Renal pelvis (tissue), 4 donors: Measurements from ENCODE around the gene DHX34. TPM values are rescaled to one million over a fixed set of nuclear protein-coding genes. Genes with fewer than 3 reads are reported as not detected.
"Not testable (repeated sequence)": the region's sequence is repeated elsewhere in the genome, so short reads cannot be mapped to it uniquely, and the experiment has no call there.

Source experiments
- DNase-seq: peaks from one replicate; pipeline ENCODE4 v3.0.0-alpha.2; 2013
- polyA plus RNA-seq, 3 donors: library from polyadenylated mRNA; unstranded; fragments of 120-200 nt; gene quantifications; one replicate each; pipeline ENCODE4 v1.2.1, GENCODE V29; 2013; ENCODE audit not compliant: insufficient read length in 3 of 3

The DHX34 gene
- polyA plus RNA-seq, 3 donors: 18.3 to 20.4 (median 18.4) TPM

DNA sequence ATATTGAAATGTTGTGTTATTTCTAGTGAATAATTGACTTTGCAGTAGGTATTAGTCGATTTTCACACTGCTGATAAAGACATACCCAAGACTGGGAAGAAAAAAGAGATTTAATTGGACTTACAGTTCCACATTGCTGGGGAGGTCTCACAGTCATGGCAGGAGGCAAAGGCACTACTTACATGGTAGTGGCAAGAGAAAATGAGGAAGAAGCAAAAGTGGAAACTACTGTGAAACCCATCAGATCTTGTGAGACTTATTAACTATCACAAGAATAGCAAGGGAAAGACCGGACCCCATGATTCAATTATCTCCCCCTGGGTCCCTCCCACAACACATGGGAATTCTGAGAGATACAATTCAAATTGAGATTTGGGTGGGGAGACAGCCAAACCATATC is 27.1 kb upstream of the DHX34 start:
- DNase-seq: no peak

DNA sequence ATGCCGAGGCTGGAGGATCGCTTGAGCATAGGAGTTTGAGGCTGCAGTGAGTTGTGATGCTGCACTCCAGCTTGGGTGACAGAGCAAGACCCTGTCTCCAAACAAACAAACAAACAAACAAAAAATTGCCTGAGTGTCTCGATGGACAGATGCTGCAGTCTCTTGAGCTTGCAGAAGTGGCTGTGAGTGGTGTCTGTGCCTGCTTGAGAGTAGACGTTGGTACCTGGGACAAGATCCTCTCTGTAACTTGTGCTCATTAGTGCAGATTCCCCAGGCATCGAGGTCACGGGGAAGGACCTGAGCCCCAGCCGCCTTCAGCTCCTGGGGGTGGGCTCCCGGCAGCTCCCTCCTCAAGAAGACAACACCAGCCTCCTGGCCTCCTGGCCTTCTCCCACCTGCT is 25.7 kb upstream of the DHX34 start:
- DNase-seq: no peak

DNA sequence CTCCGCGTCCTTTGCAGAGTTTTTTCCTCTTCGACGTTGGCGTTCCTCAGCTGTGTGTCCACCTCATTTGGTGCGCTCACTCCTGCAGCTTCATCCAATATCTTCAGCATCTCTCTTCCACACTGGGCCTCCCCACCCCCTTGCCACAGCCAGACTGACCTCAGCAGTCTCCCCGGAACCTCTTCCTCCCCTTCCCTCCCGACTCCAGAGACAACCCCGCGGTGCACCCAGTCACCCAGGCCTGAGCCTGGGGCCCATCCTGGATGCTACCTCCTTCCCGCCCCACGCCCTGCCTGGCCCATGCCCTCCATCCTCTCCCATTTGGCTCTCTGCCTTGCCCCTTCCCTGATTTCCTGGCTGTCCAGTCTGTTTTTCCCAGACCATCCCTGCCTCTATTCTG is 25.2 kb upstream of the DHX34 start:
- no peak for DNase-seq

DNA sequence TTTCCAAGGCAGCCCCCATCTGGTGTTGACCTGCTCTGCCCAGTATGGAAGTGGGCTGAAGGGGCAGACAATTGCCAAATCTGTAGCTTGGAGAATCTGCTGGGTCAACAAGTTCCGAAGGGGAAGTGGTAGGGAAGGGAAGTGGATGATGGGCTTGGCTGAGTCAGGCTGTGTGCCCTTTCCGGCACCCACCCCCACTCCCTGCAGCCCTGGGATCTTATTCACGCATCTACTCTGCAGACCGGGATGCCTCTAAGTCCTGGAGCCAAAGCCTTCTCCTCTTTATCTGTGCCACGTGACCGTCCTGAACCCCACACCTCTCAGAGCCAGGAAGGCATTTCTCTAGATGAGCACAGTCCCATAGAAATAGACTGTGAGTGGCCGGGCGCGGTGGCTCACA is 24.6 kb upstream of the DHX34 start:
- no peak for DNase-seq

DNA sequence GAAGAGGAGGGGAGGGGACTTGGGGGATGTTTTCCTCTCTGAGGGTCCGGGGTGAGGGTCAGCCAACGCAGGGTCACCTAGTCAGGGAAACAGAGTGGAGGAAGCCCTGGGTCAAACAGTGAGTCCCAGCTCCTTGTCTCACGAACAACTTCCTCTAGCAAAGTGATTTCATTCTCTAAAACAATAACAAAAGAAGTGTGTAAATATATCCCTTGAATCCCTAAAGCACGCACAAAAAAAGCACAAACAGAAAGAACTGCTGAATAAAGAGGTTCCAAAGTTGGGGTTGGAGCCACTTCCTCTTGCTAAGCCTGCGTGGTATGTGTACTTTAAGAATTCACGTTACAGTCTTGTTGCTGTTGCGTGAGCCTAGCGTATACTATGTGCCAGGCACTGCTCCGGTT is 18.6 kb upstream of the DHX34 start:
- no peak for DNase-seq

DNA sequence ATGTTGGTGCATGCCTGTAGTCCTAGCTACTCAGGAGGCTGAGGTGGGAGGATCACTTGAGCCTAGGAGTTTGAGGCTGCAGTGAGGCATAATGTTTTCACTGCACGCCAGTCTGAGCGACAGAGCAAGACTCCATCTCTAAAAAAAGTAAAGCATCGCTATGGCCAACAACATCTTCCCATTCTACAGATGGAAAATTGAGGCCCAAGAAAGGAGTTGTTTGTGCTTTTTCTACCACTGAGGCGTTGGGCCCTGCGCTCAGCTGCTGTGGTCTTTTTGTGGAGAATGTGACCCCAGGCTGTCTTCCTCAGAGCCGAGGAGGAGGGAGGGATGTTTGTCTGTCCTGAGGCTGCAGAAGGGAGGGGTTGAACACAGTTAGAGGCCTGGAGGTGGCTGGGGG is 17.6 kb upstream of the DHX34 start:
- DNase-seq: no peak

DNA sequence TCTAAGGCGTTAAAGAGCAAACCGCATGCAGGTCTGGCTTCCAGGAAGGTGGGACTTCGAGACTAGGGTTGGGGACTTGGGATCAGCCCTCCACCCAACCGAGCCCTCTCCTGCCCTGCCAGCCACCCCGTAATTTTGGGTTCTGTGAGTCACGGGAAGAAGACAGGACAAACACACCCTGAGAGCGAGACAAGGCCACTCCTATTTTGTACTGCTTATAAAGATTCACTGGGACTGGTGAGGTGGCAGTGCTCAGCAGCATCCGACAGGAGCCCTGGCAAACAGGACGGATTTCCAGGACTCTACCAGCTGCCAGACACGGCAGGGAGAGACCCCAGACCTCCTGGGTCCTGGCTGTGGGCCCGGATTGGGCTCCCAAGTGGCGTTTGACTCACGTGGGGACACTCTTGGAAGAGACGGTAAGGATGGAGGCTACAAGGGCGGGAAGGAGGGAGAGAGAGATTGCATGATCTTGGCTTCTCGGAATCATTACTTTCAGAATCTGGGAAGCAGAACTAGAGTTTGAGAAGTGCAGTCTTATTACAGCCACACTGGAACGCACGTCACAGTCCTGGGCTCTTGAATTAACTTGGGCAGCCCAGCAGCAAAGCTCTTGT is 17.1 kb upstream of the DHX34 start, which contains the start of gene C5AR2:
C5AR2 (plus strand) TSS at position 245 of the 617 bp plus-strand sequence. CDS start 8,625 bp downstream, outside the sequence.
- no peak for DNase-seq

DNA sequence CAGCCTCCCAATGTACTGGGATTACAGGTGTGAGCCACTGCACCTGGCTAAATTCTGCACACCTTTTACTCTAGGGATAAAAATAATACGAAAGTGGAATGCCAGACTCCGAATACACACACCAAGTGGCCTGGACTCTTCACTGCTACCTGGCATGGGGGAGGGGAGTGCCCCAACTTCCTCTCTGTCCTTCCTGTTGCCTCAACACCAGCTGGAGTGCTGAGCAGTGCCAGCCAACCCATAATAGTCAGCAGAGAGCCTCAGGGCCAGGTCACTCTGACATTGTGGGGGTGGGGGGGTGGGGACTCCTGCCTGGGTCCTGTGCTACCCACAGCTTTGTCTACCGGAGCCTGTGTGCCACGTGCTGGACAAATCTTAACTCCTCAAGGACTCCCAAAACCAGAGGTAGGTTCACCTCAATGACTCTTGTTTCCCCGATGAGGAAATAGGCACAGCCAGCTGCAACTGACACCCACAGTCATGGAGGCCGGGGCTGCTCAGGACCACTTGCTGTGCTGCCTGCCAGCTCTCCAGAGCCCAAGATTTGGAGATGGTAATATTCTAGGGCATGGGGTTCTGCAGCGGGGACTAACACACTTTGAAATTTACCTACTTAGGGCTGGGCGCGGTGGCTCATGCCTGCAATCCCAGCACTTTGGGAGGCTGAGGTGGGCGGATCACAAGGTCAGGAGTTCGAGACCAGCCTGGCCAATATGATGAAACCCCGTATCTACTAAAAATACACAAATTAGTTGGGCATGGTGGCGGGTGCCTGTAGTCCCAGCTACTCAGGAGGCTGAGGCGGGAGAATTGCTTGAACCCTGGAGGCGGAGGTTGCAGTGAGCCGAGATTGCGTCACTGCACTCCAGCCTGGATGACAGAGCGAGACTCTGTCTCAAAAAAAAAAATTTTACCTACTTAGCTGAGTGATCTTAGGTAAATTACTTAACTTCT is 12.1 kb upstream of the DHX34 start:
- not testable (repeated sequence) for DNase-seq

DNA sequence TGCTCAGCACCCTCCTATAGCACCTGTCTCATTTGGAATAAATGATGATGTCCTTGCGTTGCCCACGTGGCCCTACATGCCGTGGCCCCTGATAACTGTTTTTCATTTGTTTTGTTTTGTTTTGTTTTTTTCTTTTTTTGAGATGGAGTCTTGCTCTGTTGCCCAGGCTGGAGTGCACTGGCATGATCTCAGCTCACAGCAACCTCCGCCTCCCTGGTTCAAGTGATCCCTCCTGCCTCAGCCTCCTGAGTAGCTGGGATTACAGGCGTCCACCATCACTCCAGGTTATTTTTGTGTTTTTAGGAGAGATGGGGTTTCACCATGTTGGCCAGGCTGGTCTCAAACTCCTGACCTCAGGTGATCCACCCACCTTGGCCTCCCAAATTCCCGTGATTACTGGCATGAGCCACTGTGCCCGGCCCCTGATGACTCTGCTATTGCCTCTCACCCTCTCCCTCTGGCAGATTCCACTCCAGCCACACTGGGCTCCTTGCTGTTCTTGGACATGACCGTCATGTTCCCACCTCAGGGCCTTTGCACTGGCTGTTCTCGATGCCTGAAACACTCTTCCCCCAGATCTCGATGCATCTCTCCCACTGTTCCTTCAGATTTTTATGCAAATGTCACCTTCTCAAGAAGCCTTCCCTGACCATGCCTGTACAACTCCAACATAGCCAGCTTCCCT is 9.8 kb upstream of the DHX34 start:
- DNase-seq: no peak

DNA sequence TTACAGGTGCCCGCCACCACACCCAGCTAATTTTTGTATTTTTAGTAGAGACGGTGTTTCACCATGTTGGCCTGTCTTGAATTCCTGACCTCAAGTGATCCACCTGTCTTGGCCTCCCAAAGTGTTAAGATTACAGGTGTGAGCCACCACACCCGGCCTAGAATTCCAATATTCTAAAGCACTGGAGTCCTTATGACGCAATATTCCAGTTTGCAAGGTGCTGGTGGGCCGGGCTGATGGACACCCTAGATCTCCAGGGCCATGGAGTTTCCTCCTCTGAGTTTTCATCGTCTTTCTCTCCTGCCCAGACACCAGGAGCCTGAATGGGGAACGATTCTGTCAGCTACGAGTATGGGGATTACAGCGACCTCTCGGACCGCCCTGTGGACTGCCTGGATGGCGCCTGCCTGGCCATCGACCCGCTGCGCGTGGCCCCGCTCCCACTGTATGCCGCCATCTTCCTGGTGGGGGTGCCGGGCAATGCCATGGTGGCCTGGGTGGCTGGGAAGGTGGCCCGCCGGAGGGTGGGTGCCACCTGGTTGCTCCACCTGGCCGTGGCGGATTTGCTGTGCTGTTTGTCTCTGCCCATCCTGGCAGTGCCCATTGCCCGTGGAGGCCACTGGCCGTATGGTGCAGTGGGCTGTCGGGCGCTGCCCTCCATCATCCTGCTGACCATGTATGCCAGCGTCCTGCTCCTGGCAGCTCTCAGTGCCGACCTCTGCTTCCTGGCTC is 8.5 kb upstream of the DHX34 start:
- DNase-seq: no peak

DNA sequence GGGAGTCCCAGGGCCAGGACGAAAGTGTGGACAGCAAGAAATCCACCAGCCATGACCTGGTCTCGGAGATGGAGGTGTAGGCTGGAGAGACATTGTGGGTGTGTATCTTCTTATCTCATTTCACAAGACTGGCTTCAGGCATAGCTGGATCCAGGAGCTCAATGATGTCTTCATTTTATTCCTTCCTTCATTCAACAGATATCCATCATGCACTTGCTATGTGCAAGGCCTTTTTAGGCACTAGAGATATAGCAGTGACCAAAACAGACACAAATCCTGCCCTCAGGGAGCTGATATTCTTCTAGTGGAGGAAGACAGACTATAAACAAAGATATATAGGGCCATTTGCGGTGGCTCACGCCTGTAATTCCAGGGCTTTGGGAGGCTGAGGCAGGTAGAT is 7.4 kb upstream of the DHX34 start:
- DNase-seq: no peak

DNA sequence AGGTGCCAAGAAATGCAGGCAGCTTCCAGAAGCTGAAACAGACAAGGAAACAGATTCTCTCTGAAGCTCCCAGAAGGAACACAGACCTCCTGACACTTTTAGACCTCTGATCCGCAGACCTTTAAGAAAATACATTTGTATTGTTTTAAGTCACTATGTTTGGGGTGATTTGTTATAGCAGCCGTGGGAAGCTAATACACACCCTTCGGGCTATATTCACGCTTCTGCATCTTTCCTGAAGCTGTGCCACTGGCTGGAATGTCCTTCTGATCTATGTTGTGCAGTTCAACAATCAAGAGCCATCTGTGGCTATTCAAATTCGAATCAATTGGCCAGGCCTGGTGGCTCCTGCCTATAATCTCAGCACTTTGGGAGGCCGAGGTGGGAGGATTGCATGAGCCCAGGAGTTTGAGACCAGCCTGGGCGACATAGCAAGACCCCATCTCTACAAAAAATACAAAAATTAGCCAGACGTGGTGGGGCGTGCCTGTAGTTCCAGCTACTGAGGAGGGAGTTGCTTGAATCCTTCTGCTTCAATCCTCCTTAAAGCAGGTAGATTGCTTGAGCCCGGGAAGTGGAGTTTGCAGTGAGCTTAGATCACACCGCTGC is 5.8 kb upstream of the DHX34 start:
- no peak for DNase-seq

DNA sequence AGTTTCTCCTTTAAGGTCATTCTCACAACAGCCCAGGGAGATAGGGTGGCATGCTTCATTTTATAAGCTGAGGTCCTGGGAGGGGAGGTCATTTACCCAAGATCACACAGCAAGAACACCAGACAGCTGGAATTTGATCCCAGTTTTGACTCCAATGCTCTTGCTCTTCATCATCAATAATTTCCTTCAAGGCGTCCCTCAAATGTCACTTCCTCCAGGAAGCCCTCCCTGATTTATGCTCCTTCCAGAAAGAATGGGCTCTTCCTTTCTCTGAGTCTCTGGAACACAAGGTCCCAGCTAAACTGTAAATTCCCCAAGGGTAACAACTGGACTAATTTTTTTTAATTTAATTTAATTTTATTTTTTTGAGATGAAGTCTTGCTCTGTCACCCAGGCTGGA is 4.7 kb upstream of the DHX34 start:
- no peak for DNase-seq

DNA sequence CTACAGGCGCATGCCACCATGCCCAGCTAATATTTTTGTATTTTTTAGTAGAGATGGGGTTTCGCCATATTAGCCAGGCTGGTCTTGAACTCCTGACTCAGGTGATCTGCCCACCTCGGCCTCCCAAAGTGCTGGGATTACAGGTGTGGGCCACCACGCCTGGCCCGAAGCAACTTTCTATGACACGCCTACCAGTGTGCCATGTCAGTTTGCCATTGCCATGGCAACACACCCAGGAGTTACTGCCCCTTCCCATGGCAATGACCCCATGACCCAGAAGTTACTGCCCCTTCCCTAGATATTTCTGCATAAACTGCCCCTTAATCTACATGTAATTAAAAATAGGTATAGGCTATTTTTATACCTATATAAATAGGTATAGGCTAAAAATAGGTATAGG is 3.1 kb upstream of the DHX34 start:
- not testable (repeated sequence) for DNase-seq

DNA sequence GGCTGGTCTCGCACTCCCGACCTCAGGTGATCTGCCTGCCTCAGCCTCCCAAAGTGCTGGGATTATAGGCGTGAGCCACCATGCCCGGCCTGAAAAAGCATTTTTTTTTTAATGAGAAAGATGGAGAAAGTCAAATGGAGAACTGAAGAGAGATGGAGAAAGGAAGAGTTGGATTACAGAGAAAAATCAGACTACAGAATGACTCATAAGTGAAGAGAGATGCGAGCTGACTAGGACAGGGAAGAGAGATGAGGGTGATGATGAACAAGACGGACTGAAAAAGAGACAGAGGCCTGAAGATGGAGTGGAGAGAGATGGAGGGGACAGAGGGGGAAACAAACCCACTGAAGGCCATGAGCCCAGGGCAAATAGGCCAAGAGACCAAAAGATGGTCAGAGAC is 1.5 kb downstream of the DHX34 start:
- DNase-seq: no peak

DNA sequence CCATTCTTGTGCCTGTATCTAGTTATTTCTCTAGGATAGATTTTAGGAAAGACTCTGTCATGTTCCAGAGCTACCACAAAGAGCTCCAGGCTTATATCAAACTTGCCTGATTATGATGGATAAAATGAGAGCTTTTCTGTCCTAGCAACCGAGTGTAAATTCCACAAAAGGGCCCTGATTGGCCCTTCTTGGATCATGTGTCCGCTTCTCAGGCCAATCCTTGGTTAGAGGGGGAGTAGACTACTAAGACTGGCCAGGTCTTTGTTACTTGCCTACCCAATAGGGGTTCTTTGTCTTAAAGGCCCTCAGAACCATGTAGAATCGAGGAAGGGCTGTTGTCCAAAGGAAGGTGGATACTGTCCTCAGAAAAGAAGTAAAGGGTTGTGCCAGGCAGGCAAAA is 2.4 kb downstream of the DHX34 start:
- DNase-seq: no peak

DNA sequence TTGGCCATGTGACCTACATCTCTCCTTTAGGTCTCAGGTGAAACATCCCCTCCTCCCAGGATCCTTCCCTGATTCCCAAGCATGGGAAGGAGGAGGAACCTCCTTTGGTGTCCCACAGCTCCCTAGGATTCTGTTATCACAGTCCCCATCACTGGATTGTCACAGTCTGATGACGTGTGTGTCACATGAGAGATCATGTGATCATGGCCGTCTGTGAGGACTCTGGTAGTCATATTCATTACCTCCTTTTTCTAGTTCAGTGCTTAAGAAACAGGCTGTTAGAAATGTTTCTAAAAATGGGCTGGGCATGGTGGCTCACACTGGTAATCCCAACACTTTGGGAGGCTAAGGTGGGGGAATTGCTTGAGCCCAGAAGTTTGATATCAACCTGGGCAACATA is 3.0 kb downstream of the DHX34 start:
- no peak for DNase-seq

DNA sequence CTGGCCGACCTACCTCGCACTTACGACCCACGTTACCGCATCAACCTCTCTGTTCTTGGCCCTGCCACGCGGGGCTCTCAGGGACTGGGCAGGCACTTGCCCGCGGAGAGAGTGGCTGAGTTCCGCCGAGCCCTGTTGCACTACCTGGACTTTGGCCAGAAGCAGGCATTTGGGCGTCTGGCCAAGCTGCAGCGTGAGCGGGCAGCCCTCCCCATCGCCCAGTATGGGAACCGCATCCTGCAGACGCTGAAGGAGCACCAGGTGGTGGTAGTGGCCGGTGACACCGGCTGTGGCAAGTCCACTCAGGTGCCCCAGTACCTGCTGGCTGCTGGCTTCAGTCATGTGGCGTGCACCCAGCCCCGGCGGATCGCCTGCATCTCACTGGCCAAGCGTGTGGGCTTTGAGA is 4.2 kb downstream of the DHX34 start:
- DNase-seq: no peak

DNA sequence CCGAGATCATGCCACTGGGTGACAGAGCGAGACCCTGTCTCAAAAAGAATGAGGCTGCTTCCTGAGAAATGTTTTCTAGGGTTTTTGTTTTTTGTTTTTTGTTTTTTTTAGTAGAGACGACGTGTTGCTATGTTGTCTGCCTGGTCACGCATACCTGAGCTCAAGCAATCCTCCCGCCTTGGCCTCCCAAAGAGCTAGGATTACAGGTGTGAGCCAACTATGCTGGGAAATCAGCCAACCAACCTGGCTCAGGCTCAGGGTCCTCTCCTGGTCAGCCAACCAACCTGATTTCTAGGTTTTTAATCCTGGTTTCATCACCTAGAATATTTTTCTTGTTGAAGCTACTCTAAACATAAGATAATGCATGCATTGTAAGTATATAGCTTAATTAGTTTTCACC is 7.8 kb downstream of the DHX34 start:
- DNase-seq: no peak

DNA sequence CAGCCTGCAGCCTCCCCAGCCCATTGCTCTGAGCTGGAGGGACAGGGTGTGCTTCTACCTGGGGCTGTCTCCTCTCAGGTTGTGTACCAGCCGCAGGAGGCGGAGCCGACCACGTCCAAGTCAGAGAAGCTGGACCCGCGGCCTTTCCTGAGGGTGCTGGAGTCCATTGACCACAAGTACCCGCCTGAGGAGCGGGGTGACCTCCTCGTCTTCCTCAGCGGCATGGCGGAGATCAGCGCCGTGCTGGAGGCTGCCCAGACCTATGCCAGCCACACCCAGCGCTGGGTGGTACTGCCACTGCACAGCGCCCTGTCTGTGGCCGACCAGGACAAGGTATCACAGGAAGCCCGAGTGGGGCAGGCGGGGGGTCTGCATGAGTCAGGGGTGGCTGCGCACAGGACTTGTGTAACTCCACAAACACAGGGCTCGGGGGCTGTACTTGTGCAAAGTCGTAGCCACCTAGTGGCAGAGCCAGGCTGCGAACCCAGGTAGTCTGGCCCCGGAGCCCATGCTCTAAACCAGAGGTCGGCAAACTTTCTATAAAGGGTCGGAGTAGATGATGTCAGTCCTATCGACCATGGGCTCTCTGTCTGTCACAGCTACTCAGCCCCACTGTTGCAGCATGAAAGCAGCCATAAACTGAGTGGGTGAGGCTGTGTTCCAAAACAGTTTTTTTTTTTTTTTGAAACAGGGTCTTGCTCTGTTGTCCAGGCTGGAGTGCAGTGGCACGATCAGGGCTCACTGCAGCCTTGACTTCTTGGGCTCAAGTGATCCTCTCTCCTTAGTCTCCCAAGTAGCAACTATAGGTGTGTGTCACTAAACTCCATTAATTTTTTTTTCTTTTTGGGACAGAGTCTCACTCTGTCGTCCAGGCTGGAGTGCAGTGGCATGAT is 8.9 kb downstream of the DHX34 start:
- DNase-seq: no peak

DNA sequence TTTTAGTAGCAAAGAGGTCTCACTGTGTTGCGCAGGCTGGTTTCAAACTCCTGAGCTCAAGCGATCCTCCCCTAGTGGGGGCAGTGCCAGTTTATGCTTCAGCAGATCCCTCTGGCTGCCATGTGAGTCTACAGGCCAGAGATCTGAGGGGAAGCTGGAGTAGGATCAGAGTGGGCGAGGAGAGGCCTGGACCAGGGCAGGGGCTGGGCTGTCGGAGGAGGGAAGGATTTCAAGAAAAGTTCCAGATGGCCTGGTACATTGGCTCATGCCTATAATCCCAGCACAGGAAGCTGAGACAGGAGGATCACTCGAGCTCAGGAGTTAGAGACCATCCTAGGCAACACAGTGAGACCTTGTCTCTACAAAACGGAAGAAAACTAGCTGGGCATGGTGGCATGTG is 9.8 kb downstream of the DHX34 start:
- no peak for DNase-seq
